ENCODE measurements around the gene SCN9A.
A peak's percentile ranks its signal among the peaks of the same experiment; 100 is the strongest.

The SCN9A gene

GRCh38 chr2:166376873-166377272 is 1.1 kb upstream of the SCN9A start:
- no peak for TF ChIP-seq CTCF (IDR thresholded peaks at IDR 0.05)
- no peak overlapping the region for H3K9ac ChIP-seq
- H2AFZ ChIP-seq, result peak overlapping the region; percentile 25
- no peaks in the 10 kb centered on the region for H3K4me1 ChIP-seq
- no peaks in the 10 kb centered on the region for H3K36me3 ChIP-seq (ENCODE audit: control insufficient read depth, insufficient read depth, low read length)
- H3K4me3 ChIP-seq (ENCODE audit: low read depth, low read length), result no peak overlapping the region
- H3K79me2 ChIP-seq, result no peaks in the 10 kb centered on the region
- H3K4me2 ChIP-seq (ENCODE audit: low read length), result no peak overlapping the region
- H3K27ac ChIP-seq, result no peak overlapping the region
- H3K27me3 ChIP-seq (ENCODE audit: control insufficient read depth, insufficient read depth, low read length), result no peaks in the 10 kb centered on the region
- H3K9me3 ChIP-seq (ENCODE audit: control insufficient read depth, low read length), result no peaks in the 10 kb centered on the region

- Histone ChIP-seq H3K79me2 (no peaks in the 10 kb centered on the region), H3K27ac (no peak overlapping the region), H3K4me1 (no peaks in the 10 kb centered on the region), H2AFZ (peak overlapping the region; percentile 82), H3K9ac (no peak overlapping the region), H3K9me3 (ENCODE audit: control insufficient read depth, low read length) (no peaks in the 10 kb centered on the region), H3K4me3 (ENCODE audit: low read depth, low read length) (peak overlapping the region; percentile 53), H3K4me2 (ENCODE audit: low read length) (peak overlapping the region; percentile 72), H3K27me3 (ENCODE audit: control insufficient read depth, insufficient read depth, low read length) (no peaks in the 10 kb centered on the region), H3K36me3 (ENCODE audit: control insufficient read depth, insufficient read depth, low read length) (no peaks in the 10 kb centered on the region)
- no peak for TF ChIP-seq CTCF (IDR thresholded peaks at IDR 0.05)
Measured at GRCh38 chr2:166376488-166376828, 714 bp upstream of the SCN9A start.

GRCh38 chr2:166375195-166375735 is 479 bp downstream of the SCN9A start:
- peak overlapping the region; percentile 72 for H3K4me2 ChIP-seq (ENCODE audit: low read length)
- H3K4me3 ChIP-seq (ENCODE audit: low read depth, low read length), result peak overlapping the region; percentile 53
- H3K79me2 ChIP-seq, result no peaks in the 10 kb centered on the region
- no peak overlapping the region for H3K27ac ChIP-seq
- no peaks in the 10 kb centered on the region for H3K9me3 ChIP-seq (ENCODE audit: control insufficient read depth, low read length)
- peak overlapping the region; percentile 82 for H2AFZ ChIP-seq
- H3K27me3 ChIP-seq (ENCODE audit: control insufficient read depth, insufficient read depth, low read length), result no peaks in the 10 kb centered on the region
- no peak overlapping the region for H3K9ac ChIP-seq
- no peak for TF ChIP-seq CTCF (IDR thresholded peaks at IDR 0.05)
- no peaks in the 10 kb centered on the region for H3K36me3 ChIP-seq (ENCODE audit: control insufficient read depth, insufficient read depth, low read length)
- H3K4me1 ChIP-seq, result no peaks in the 10 kb centered on the region

GRCh38 chr2:166373951-166374350 is 1.8 kb downstream of the SCN9A start:
- Histone ChIP-seq H3K9me3 (ENCODE audit: control insufficient read depth, low read length) (no peaks in the 10 kb centered on the region), H3K79me2 (no peaks in the 10 kb centered on the region), H3K4me1 (no peaks in the 10 kb centered on the region), H3K36me3 (ENCODE audit: control insufficient read depth, insufficient read depth, low read length) (no peaks in the 10 kb centered on the region), H3K4me3 (ENCODE audit: low read depth, low read length) (no peak overlapping the region), H3K9ac (no peak overlapping the region), H3K27ac (no peak overlapping the region), H3K4me2 (ENCODE audit: low read length) (no peak overlapping the region), H3K27me3 (ENCODE audit: control insufficient read depth, insufficient read depth, low read length) (no peaks in the 10 kb centered on the region), H2AFZ (no peak overlapping the region)
- TF ChIP-seq CTCF (IDR thresholded peaks at IDR 0.05), result no peak

GRCh38 chr2:166373539-166373938 is 2.2 kb downstream of the SCN9A start:
- Histone ChIP-seq H3K36me3 (ENCODE audit: control insufficient read depth, insufficient read depth, low read length) (no peaks in the 10 kb centered on the region), H3K9me3 (ENCODE audit: control insufficient read depth, low read length) (no peaks in the 10 kb centered on the region), H3K9ac (no peak overlapping the region), H3K4me1 (no peaks in the 10 kb centered on the region), H3K79me2 (no peaks in the 10 kb centered on the region), H3K27me3 (ENCODE audit: control insufficient read depth, insufficient read depth, low read length) (no peaks in the 10 kb centered on the region), H3K4me2 (ENCODE audit: low read length) (no peak overlapping the region), H2AFZ (no peak overlapping the region), H3K27ac (no peak overlapping the region), H3K4me3 (ENCODE audit: low read depth, low read length) (no peak overlapping the region)
- TF ChIP-seq CTCF (IDR thresholded peaks at IDR 0.05), result no peak
